Fibroblast of mammary gland (primary cell): ENCODE results near the gene MCCD1.
"Not testable (repeated sequence)": the region's sequence is repeated elsewhere in the genome, so short reads cannot be mapped to it uniquely, and the experiment has no call there.

Source experiments
- DNase-seq: peaks from one replicate; pipeline ENCODE4 v3.0.0-alpha.2; 2010; ENCODE audit warnings: low read depth
- H3K4me3 ChIP-seq: 2 replicates; pipeline ENCODE4 v1.5.1; 2011; ENCODE audit warnings: low read depth, mild to moderate bottlenecking, low read length, moderate library complexity; ENCODE audit not compliant: control insufficient read depth
- CTCF ChIP-seq: conservative IDR thresholded peaks from 2 replicates; pipeline ENCODE4 v1.5.1; 2011; ENCODE audit warnings: low read depth, low read length, inconsistent platforms; ENCODE audit not compliant: control insufficient read depth, insufficient read depth

Gene MCCD1

GRCh38 chr6:31546339-31546957 lies 17.7 kb downstream of the MCCD1 start, which contains the start of gene ATP6V1G2:
ATP6V1G2 (minus strand) TSS chr6:31546608; CDS start chr6:31546559, 49 bp downstream.
- TF ChIP-seq CTCF: peak; percentile 99
- peak within 1 kb of the TSS; percentile 41 for H3K4me3 ChIP-seq
- peak; percentile 91 for DNase-seq

- peak within 1 kb of the TSS; percentile 41 for H3K4me3 ChIP-seq
- DNase-seq: peak; percentile 98
- no peak for TF ChIP-seq CTCF
These were observed 18.4 kb downstream of the MCCD1 start, which contains the start of gene NFKBIL1 for GRCh38 chr6:31546958-31547726. NFKBIL1 (plus strand) TSS chr6:31547608; CDS start chr6:31547695, 87 bp downstream.

DNA sequence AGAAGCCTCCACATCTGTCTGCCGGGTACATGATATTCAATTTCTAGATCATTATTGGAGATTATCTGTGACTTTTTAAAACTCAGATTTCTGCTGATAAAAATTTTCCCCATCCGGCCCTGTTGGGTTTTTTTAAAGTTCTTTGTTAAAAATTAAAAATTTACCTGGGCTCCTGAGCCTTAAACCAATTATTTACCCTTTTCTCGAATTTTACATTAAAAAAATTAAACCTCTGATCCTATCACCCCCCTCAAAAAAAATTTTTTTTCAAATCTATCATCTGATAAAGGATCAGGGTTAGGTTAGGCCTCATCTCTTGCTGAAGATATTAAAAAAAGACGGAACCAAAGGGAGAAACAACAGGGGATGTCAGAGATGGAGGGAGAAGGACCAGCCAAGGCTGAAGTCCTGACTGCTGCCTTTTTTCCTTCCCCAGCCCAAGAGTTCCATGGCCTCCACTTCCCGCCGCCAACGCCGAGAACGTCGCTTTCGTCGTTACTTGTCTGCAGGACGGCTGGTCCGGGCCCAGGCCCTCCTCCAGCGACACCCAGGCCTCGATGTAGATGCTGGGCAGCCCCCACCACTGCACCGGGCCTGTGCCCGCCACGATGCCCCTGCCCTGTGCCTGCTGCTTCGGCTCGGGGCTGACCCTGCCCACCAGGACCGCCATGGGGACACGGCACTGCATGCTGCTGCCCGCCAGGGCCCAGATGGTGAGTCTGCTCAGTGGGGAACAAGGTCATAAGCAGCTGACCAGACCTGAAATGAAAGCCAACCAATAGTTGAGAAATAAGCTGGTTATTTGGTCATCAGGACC lies 19.2 kb downstream of the MCCD1 start:
- H3K4me3 ChIP-seq: peak overlapping the region; percentile 41
- no peak for DNase-seq
- TF ChIP-seq CTCF: no peak

DNA sequence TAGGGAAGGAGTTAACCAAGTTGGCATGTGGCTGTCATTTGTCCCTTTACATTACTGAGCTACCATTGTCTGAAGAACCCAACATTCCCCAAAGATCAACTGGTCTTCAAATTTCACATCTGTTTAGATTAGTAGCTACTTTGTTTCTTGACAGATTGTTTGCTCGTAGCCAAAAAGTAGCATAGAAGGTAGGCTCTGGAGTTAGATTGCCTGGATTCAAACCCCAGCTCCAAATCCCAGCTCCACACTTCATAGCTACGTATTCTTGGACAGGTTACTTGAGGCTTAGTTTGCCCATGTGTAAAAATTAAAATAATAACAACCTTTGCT lies 19.7 kb downstream of the MCCD1 start:
- H3K4me3 ChIP-seq: peak overlapping the region; percentile 41
- no peak for DNase-seq
- no peak for TF ChIP-seq CTCF

DNA sequence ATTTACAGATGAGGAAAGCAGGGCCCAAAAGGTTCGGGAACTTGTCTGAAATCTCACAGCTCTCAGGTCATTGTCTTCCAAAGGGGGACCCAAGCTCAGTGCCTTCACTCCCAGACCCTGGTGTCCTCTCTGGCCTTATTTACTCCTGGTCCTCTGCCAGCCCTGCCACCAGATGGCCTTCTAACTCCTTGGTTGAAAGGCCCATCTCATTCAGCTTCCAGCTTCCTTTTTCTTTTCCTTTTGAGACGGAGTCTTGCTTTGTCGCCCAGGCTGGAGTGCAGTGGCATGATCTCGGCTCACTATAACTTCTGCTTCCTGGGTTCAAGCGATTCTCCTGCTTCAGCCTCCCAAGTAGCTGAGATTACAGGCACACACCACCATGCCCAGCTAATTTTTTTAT lies 22.6 kb downstream of the MCCD1 start:
- peak; percentile 57 for DNase-seq
- TF ChIP-seq CTCF: peak; percentile 38

GRCh38 chr6:31556307-31556706 lies 27.5 kb downstream of the MCCD1 start:
- DNase-seq: no peak
- no peak overlapping the region for H3K4me3 ChIP-seq
- no peak for TF ChIP-seq CTCF

More for the DNA sequence above, 22.6 kb downstream of the MCCD1 start:
- H3K4me3 ChIP-seq: not testable (repeated sequence)
